ENCODE results near the gene CNTNAP2. TPM values are rescaled to one million over a fixed set of nuclear protein-coding genes. Genes with fewer than 3 reads are reported as not detected.
A peak's percentile ranks its signal among the peaks of the same experiment; 100 is the strongest.

Gene CNTNAP2
- total and polyA plus RNA-seq, 9 of the 15 experiments (the other 6 are each of a cell fraction or from before 2014, with no cell fraction given): 0.04 to 0.62 (median 0.09) TPM; not detected in 4

DNA sequence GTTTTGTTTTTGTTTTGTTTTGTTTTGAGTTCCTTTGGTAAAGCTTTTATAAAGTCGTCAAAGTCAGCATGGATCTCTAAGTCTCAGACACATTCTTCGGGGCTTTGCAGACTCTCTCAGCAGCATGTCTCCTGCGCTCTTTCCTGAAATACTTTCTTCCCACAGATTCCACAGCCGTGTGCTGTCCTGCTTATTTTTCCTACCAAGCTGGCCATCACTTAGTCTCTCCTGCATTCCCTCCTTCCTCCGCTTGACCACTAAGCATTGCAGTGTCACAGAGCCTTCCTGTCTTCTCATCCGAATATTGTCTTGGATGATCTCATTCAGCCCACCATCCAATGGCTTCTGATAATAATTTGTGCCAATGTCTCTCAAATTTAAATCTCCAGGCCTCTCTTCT, 2039.6 kb downstream of the CNTNAP2 start:
- no peaks in the 10 kb centered on the region for H3K27me3 ChIP-seq (ENCODE audit: control insufficient read depth in 2 of 2, insufficient read depth in 2 of 2, low read length in 2 of 2)
- CTCF ChIA-PET (ENCODE audit: low intra/inter-chr PET ratio): no interaction called here
- no TSS peak for BruUV-seq (replicated peaks)
- no peaks in the 10 kb centered on the region for H3K79me2 ChIP-seq (ENCODE audit: control insufficient read depth, insufficient read depth, low read length)
- H3K4me1 ChIP-seq (replicated peaks in 1 of 2; ENCODE audit: control insufficient read depth in 2 of 2, insufficient read depth in 2 of 2, low read length in 2 of 2): no peaks in the 10 kb centered on the region
- H3K9me1 ChIP-seq (ENCODE audit: control insufficient read depth, insufficient read depth, low read length): no peaks in the 10 kb centered on the region
- H3K4me2 ChIP-seq (ENCODE audit: insufficient read depth, low read length): no peak overlapping the region
- POLR2A ChIA-PET: no interaction called here
- ATAC-seq (no peak), FAIRE-seq (no peak), DNase-seq (ENCODE audit: extremely low read depth in 1 of 4, low spot score in 3 of 4) (no peak)
- no peaks in the 10 kb centered on the region for H3K36me3 ChIP-seq (ENCODE audit: control insufficient read depth, insufficient read depth, low read length)
- H3K27ac ChIP-seq (ENCODE audit: extremely low read depth, low read depth, low read length): no peak overlapping the region
- no peak for TF ChIP-seq NONO (IDR thresholded peaks at IDR 0.05; ENCODE audit: low read depth in 2 of 2, low read length in 1 of 2)
- no peak for TF ChIP-seq CHD1 (IDR thresholded peaks at IDR 0.05; ENCODE audit: low read length)
- TF ChIP-seq BHLHE40 (IDR thresholded peaks at IDR 0.05; ENCODE audit: low read length): no peak
- no peak for TF ChIP-seq MXI1 (IDR thresholded peaks at IDR 0.05; ENCODE audit: low read depth, low read length)
- TF ChIP-seq ZNF436 (CRISPR knock-in tag; IDR thresholded peaks at IDR 0.05): no peak
- in situ Hi-C loops (cut with MboI): no loop called here
- intact Hi-C loops (cut with micrococcal nuclease): no loop called here
- WGBS (ENCODE audit: insufficient coverage, low coverage, missing lambda C conversion rate): 5% methylated on average over 6 of the region's 6 CpGs
- H4K20me1 ChIP-seq (replicated peaks; ENCODE audit: control insufficient read depth, insufficient read depth, low read length): no peaks in the 10 kb centered on the region
- H3K4me3 ChIP-seq: no peak overlapping the region
- no peak overlapping the region for H3K9ac ChIP-seq (ENCODE audit: insufficient read depth in 1 of 2, low read depth in 2 of 2, low read length in 2 of 2)
- no peaks in the 10 kb centered on the region for H3K9me3 ChIP-seq (replicated peaks; ENCODE audit: control insufficient read depth, insufficient read depth, low read depth, low read length)
- peak overlapping the region; percentile 18; the same call in 1 of the 2 replicates for H2AFZ ChIP-seq (ENCODE audit: low read depth, low read length)

GRCh38 chr7:148159331-148159730, 2042.7 kb downstream of the CNTNAP2 start:
- ATAC-seq (no peak), DNase-seq (ENCODE audit: extremely low read depth in 1 of 4, low spot score in 3 of 4) (no peak), FAIRE-seq (no peak)
- ChIA-PET CTCF (ENCODE audit: low intra/inter-chr PET ratio) (no interaction called here), POLR2A (no interaction called here)
- intact Hi-C loops (cut with micrococcal nuclease): no loop called here
- no peaks in the 10 kb centered on the region for H3K36me3 ChIP-seq (ENCODE audit: control insufficient read depth, insufficient read depth, low read length)
- no peaks in the 10 kb centered on the region for H3K9me1 ChIP-seq (ENCODE audit: control insufficient read depth, insufficient read depth, low read length)
- no peak overlapping the region for H2AFZ ChIP-seq (ENCODE audit: low read depth, low read length)
- no peaks in the 10 kb centered on the region for H3K79me2 ChIP-seq (ENCODE audit: control insufficient read depth, insufficient read depth, low read length)
- H3K9me3 ChIP-seq (replicated peaks; ENCODE audit: control insufficient read depth, insufficient read depth, low read depth, low read length): no peaks in the 10 kb centered on the region
- no peak overlapping the region for H3K4me2 ChIP-seq (ENCODE audit: insufficient read depth, low read length)
- WGBS (ENCODE audit: insufficient coverage, low coverage, missing lambda C conversion rate): under 1% methylated on average over 4 of the region's 4 CpGs
- H3K9ac ChIP-seq (ENCODE audit: insufficient read depth in 1 of 2, low read depth in 2 of 2, low read length in 2 of 2): no peak overlapping the region
- in situ Hi-C loops (cut with MboI): no loop called here
- H3K27me3 ChIP-seq (ENCODE audit: control insufficient read depth in 2 of 2, insufficient read depth in 2 of 2, low read length in 2 of 2): no peaks in the 10 kb centered on the region
- no peak overlapping the region for H3K4me3 ChIP-seq
- BruUV-seq (replicated peaks): no TSS peak
- no peak overlapping the region for H3K27ac ChIP-seq (ENCODE audit: extremely low read depth, low read depth, low read length)
- H3K4me1 ChIP-seq (replicated peaks in 1 of 2; ENCODE audit: control insufficient read depth in 2 of 2, insufficient read depth in 2 of 2, low read length in 2 of 2): no peaks in the 10 kb centered on the region
- H4K20me1 ChIP-seq (replicated peaks; ENCODE audit: control insufficient read depth, insufficient read depth, low read length): no peaks in the 10 kb centered on the region
- TF ChIP-seq GATAD2B (IDR thresholded peaks at IDR 0.05; ENCODE audit: borderline replicate concordance) (no peak), ZFP30 (CRISPR knock-in tag; IDR thresholded peaks at IDR 0.05; ENCODE audit: borderline replicate concordance) (no peak), TEAD4 (IDR thresholded peaks at IDR 0.05; ENCODE audit: low read length) (no peak), TEAD4 (CRISPR knock-in tag; IDR thresholded peaks at IDR 0.05; ENCODE audit: borderline replicate concordance) (no peak), POLR2H (tag; IDR thresholded peaks at IDR 0.05; ENCODE audit: low read depth) (no peak), ZNF146 (CRISPR knock-in tag; IDR thresholded peaks at IDR 0.05; ENCODE audit: unreplicated experiment) (no peak), HMGXB4 (CRISPR knock-in tag; IDR thresholded peaks at IDR 0.05) (no peak), ZHX1 (conservative IDR thresholded peaks at IDR 0.05; ENCODE audit: low read length) (no peak), ZNF384 (IDR thresholded peaks at IDR 0.05; ENCODE audit: low read depth, low read length) (no peak)
